GM19452 (cell line): Measurements from ENCODE around the gene BOD1.

Experiments
- ATAC-seq: cut with Tn5 transposase; IDR thresholded peaks from one replicate; pipeline ENCODE4 v1.9.1; 2021; ENCODE audit not compliant: unreplicated experiment

The BOD1 gene

GRCh38 chr5:173642191-173642816, 25.9 kb upstream of the BOD1 start:
- ATAC-seq: no peak

GRCh38 chr5:173640156-173640804, 23.8 kb upstream of the BOD1 start:
- ATAC-seq: no peak

- ATAC-seq: no peak
These were observed 21.9 kb upstream of the BOD1 start for GRCh38 chr5:173638126-173639040.

GRCh38 chr5:173637340-173637739, 20.9 kb upstream of the BOD1 start:
- ATAC-seq: no peak

GRCh38 chr5:173634465-173634983, 18.1 kb upstream of the BOD1 start:
- ATAC-seq: no peak

GRCh38 chr5:173633304-173633703, 16.9 kb upstream of the BOD1 start:
- no peak for ATAC-seq

GRCh38 chr5:173631478-173631877, 15.0 kb upstream of the BOD1 start:
- no peak for ATAC-seq

- no peak for ATAC-seq
These were observed 14.4 kb upstream of the BOD1 start for GRCh38 chr5:173630724-173631365.

- ATAC-seq: no peak
These were observed 13.2 kb upstream of the BOD1 start for GRCh38 chr5:173629628-173630027.

GRCh38 chr5:173628501-173628900, 12.1 kb upstream of the BOD1 start:
- ATAC-seq: no peak

- ATAC-seq: no peak
These were observed 11.5 kb upstream of the BOD1 start for GRCh38 chr5:173627860-173628392.

GRCh38 chr5:173627271-173627670, 10.8 kb upstream of the BOD1 start:
- ATAC-seq: no peak

GRCh38 chr5:173626505-173626820, 10.0 kb upstream of the BOD1 start:
- no peak for ATAC-seq

- no peak for ATAC-seq
These were observed 9.4 kb upstream of the BOD1 start for GRCh38 chr5:173625673-173626504.

GRCh38 chr5:173625261-173625660, 8.8 kb upstream of the BOD1 start:
- ATAC-seq: no peak

GRCh38 chr5:173624282-173624681, 7.8 kb upstream of the BOD1 start:
- no peak for ATAC-seq

GRCh38 chr5:173623789-173624188, 7.3 kb upstream of the BOD1 start:
- ATAC-seq: no peak

- no peak for ATAC-seq
These were observed 6.9 kb upstream of the BOD1 start for GRCh38 chr5:173623296-173623771.

GRCh38 chr5:173622183-173623047, 6.0 kb upstream of the BOD1 start:
- no peak for ATAC-seq
